ENCODE results near the gene DLG5.

DLG5 gene

DNA sequence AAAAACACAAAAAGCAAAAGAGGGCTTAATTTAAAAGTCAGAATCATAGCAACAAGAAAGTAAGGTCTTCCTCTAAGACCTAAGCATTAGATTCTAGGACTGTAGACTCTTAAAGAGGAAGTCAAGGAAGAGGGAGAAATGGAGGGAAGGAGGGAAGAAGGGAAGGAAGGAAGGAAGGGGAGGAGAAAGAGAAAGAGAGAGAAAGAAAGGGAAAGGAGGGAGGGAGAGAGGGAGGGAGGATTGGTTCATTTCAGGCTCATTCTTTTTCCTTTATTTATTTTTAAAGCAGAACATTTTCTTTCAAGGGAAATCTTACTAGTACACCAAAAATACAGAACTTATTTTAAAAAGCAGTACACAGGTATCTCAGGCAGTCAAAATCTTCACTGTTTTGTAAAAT lies 81.1 kb downstream of the DLG5 start:
- TF ChIP-seq CTCF (IDR thresholded peaks at IDR 0.05; ENCODE audit: borderline replicate concordance, extremely low read depth, low read length, poor library complexity, severe bottlenecking): no peak
- no peak for TF ChIP-seq EZH2 (IDR thresholded peaks at IDR 0.05; ENCODE audit: borderline replicate concordance, low read depth, low read length, severe bottlenecking)
- Histone ChIP-seq H3K4me1 (ENCODE audit: insufficient read depth, low read length) (peaks cover 3% of the 10 kb centered on the region; the same call in 1 of the 2 replicates), H3K9me3 (ENCODE audit: insufficient read depth, low read length, severe bottlenecking) (no peaks in the 10 kb centered on the region), H3K9ac (ENCODE audit: low read depth, low read length) (no peak overlapping the region), H3K36me3 (ENCODE audit: insufficient read depth, low read length) (peaks cover 37% of the 10 kb centered on the region), H3K79me2 (ENCODE audit: insufficient read depth, low read length) (no peaks in the 10 kb centered on the region), H3K4me3 (ENCODE audit: low read depth in 1 of 2, low read length in 2 of 2) (no peak overlapping the region), H4K20me1 (ENCODE audit: insufficient read depth, low read length) (no peaks in the 10 kb centered on the region), H3K27me3 (ENCODE audit: insufficient read depth, low read length, poor library complexity) (no peaks in the 10 kb centered on the region), H3K27ac (ENCODE audit: low read length) (no peak overlapping the region), H3K4me2 (ENCODE audit: insufficient read depth, low read length) (no peak overlapping the region), H2AFZ (ENCODE audit: low read depth, low read length) (no peak overlapping the region)
- ATAC-seq (ENCODE audit: insufficient read depth, low read depth) (no peak), DNase-seq (no peak)

DNA sequence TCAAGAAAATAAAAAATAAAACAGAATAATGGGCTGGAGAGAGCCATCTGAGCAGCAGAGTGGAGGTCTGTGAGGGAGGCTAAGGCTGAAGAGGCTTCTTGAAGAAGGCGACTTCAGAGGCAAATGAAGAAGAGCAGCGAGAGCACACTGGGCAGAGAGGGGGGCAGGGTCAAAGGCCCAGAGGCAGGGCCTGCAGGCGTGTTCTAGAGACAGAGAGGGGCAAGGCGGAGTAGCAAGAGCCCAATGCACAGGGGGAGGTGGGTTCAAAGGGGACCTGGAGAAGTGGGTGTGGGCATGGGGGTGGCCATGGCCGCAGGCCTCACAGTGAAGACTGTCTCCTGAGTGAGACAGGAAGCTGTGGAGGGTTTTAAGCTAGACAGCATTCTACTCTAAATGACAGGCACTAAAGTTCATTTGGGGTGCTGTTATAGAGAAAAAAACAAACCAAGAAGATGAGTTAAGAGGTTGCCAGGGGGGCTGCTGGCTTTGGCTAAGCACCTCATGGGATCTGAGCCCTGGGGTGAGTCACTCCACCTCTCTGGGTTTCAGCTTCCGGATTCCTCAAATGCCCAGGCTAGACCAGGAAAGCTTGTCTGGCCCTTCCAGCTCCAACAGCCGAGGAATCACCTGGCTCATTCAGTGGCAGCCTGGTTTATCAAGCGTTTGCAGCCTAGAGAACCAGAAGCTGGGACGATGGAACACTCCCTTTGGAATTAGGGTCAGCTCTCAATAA lies 81.7 kb downstream of the DLG5 start:
- DNase-seq (no peak), ATAC-seq (ENCODE audit: insufficient read depth, low read depth) (no peak)
- peaks cover 3% of the 10 kb centered on the region; the same call in 1 of the 2 replicates for H3K4me1 ChIP-seq (ENCODE audit: insufficient read depth, low read length)
- H3K79me2 ChIP-seq (ENCODE audit: insufficient read depth, low read length): no peaks in the 10 kb centered on the region
- peaks cover 37% of the 10 kb centered on the region for H3K36me3 ChIP-seq (ENCODE audit: insufficient read depth, low read length)
- no peaks in the 10 kb centered on the region for H3K27me3 ChIP-seq (ENCODE audit: insufficient read depth, low read length, poor library complexity)
- no peak overlapping the region for H3K27ac ChIP-seq (ENCODE audit: low read length)
- no peak overlapping the region for H2AFZ ChIP-seq (ENCODE audit: low read depth, low read length)
- no peak for TF ChIP-seq CTCF (IDR thresholded peaks at IDR 0.05; ENCODE audit: borderline replicate concordance, extremely low read depth, low read length, poor library complexity, severe bottlenecking)
- TF ChIP-seq EZH2 (IDR thresholded peaks at IDR 0.05; ENCODE audit: borderline replicate concordance, low read depth, low read length, severe bottlenecking): no peak
- H3K9ac ChIP-seq (ENCODE audit: low read depth, low read length): no peak overlapping the region
- no peak overlapping the region for H3K4me3 ChIP-seq (ENCODE audit: low read depth in 1 of 2, low read length in 2 of 2)
- no peaks in the 10 kb centered on the region for H3K9me3 ChIP-seq (ENCODE audit: insufficient read depth, low read length, severe bottlenecking)
- no peaks in the 10 kb centered on the region for H4K20me1 ChIP-seq (ENCODE audit: insufficient read depth, low read length)
- H3K4me2 ChIP-seq (ENCODE audit: insufficient read depth, low read length): no peak overlapping the region

DNA sequence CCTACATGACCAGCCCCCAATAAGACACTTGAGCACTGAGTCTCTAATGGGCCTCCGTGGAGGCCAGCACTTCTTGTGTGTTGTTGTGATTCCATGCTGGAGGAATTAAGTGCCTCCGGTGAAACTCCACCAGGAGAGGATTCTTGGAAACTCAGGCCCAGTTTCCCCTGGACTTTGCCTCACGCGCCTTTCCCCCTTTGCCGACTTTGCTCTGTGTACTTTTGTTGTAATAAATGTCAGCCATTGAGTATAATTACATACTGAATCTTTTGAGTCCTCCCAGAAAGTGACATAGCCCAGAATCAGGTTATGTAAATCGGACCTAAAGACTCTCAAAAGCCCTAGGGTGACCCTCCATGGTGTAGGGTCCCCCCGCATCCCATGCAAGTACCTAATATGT lies 82.4 kb downstream of the DLG5 start:
- Histone ChIP-seq H4K20me1 (ENCODE audit: insufficient read depth, low read length) (no peaks in the 10 kb centered on the region), H3K9ac (ENCODE audit: low read depth, low read length) (no peak overlapping the region), H3K4me3 (ENCODE audit: low read depth in 1 of 2, low read length in 2 of 2) (no peak overlapping the region), H3K27ac (ENCODE audit: low read length) (no peak overlapping the region), H3K27me3 (ENCODE audit: insufficient read depth, low read length, poor library complexity) (no peaks in the 10 kb centered on the region), H3K4me2 (ENCODE audit: insufficient read depth, low read length) (no peak overlapping the region), H3K9me3 (ENCODE audit: insufficient read depth, low read length, severe bottlenecking) (no peaks in the 10 kb centered on the region), H2AFZ (ENCODE audit: low read depth, low read length) (no peak overlapping the region), H3K4me1 (ENCODE audit: insufficient read depth, low read length) (peaks cover 3% of the 10 kb centered on the region; the same call in 1 of the 2 replicates), H3K36me3 (ENCODE audit: insufficient read depth, low read length) (peaks cover 37% of the 10 kb centered on the region), H3K79me2 (ENCODE audit: insufficient read depth, low read length) (no peaks in the 10 kb centered on the region)
- no peak for DNase-seq
- ATAC-seq (ENCODE audit: insufficient read depth, low read depth): no peak
- TF ChIP-seq EZH2 (IDR thresholded peaks at IDR 0.05; ENCODE audit: borderline replicate concordance, low read depth, low read length, severe bottlenecking): no peak
- TF ChIP-seq CTCF (IDR thresholded peaks at IDR 0.05; ENCODE audit: borderline replicate concordance, extremely low read depth, low read length, poor library complexity, severe bottlenecking): no peak
